Left ventricle myocardium inferior (tissue), 1 donor: Measurements from ENCODE around the gene IGF1R. TPM values are rescaled to one million over a fixed set of nuclear protein-coding genes. Genes with fewer than 3 reads are reported as not detected.
A peak's percentile ranks its signal among the peaks of the same experiment; 100 is the strongest.

ENCODE experiments used
- DNase-seq: peaks from one replicate; pipeline ENCODE4 v3.0.0-alpha.2; 2020
- H3K27ac ChIP-seq: fragments of 200-600 bp; replicated peaks from 2 replicates; pipeline ENCODE4 v1.8.0; 2021
- H3K27me3 ChIP-seq: fragments of 200-600 bp; 2 replicates; pipeline ENCODE4 v1.8.0; 2021; ENCODE audit warnings: low read depth
- H3K36me3 ChIP-seq: fragments of 200-600 bp; 2 replicates; pipeline ENCODE4 v1.8.0; 2021
- H3K4me1 ChIP-seq: fragments of 200-600 bp; 2 replicates; pipeline ENCODE4 v1.8.0; 2021
- H3K4me3 ChIP-seq: fragments of 200-600 bp; 2 replicates; pipeline ENCODE4 v1.8.0; 2021; ENCODE audit warnings: mild to moderate bottlenecking, moderate library complexity
- H3K9me3 ChIP-seq: fragments of 200-600 bp; replicated peaks from 2 replicates; pipeline ENCODE4 v1.8.0; 2021
- CTCF ChIP-seq: fragments of 200-600 bp; IDR thresholded peaks from 2 replicates; pipeline ENCODE4 v1.8.0; 2021; ENCODE audit warnings: antibody characterized with exemption, mild to moderate bottlenecking, borderline replicate concordance
- intact Hi-C: fragments of 100-400 bp; cut with micrococcal nuclease; formaldehyde crosslinking; loops from one replicate; pipeline ENCODE4 v1.11.0; 2022
- total RNA-seq: library from RNA; stranded (reverse); fragmentation: NEBNext Ultra II Directional; extraction: Animal tissue kit (Norgen Biotek cat#: 25700); gene quantifications from one replicate; pipeline ENCODE4 v1.2.1, GENCODE V29; 2021
- donor health status: DM: no; HTN: yes; CAD: no; lungs with severe emphysema.

IGF1R gene
- total RNA-seq, 1 donor from 2014 or later, result 37.2 TPM

GRCh38 chr15:98952381-98952803 is 304.1 kb downstream of the IGF1R start:
- intact Hi-C loops, result no loop called here
- Histone ChIP-seq H3K4me3 (no peak overlapping the region), H3K9me3 (no peaks in the 10 kb centered on the region), H3K27me3 (no peaks in the 10 kb centered on the region), H3K36me3 (peaks cover 59% of the 10 kb centered on the region), H3K4me1 (peaks cover 62% of the 10 kb centered on the region), H3K27ac (peak overlapping the region; percentile 79)
- no peak for DNase-seq
- no peak for TF ChIP-seq CTCF

- H3K27me3 ChIP-seq, result no peaks in the 10 kb centered on the region
- peaks cover 56% of the 10 kb centered on the region for H3K4me1 ChIP-seq
- no peak for TF ChIP-seq CTCF
- peak overlapping the region; percentile 79 for H3K27ac ChIP-seq
- H3K36me3 ChIP-seq, result peaks cover 66% of the 10 kb centered on the region
- no peak overlapping the region for H3K4me3 ChIP-seq
- intact Hi-C loops, result no loop called here
- peak; percentile 40 for DNase-seq
- no peaks in the 10 kb centered on the region for H3K9me3 ChIP-seq
Measured at GRCh38 chr15:98953000-98953787, 304.9 kb downstream of the IGF1R start.

GRCh38 chr15:98953968-98954367 is 305.6 kb downstream of the IGF1R start:
- peaks cover 66% of the 10 kb centered on the region for H3K36me3 ChIP-seq
- no peak overlapping the region for H3K4me3 ChIP-seq
- intact Hi-C loops, result no loop called here
- DNase-seq, result no peak
- no peak for TF ChIP-seq CTCF
- peak overlapping the region; percentile 79 for H3K27ac ChIP-seq
- no peaks in the 10 kb centered on the region for H3K27me3 ChIP-seq
- no peaks in the 10 kb centered on the region for H3K9me3 ChIP-seq
- H3K4me1 ChIP-seq, result peaks cover 56% of the 10 kb centered on the region

- Histone ChIP-seq H3K36me3 (peaks cover 66% of the 10 kb centered on the region), H3K4me1 (peaks cover 56% of the 10 kb centered on the region), H3K9me3 (no peaks in the 10 kb centered on the region), H3K27me3 (no peaks in the 10 kb centered on the region), H3K4me3 (no peak overlapping the region), H3K27ac (peak overlapping the region; percentile 79)
- TF ChIP-seq CTCF, result no peak
- intact Hi-C loops, result no loop called here
- peak; percentile 83 for DNase-seq
Measured at GRCh38 chr15:98954411-98954810, 306.1 kb downstream of the IGF1R start.

- peak; percentile 71 for DNase-seq
Measured at GRCh38 chr15:98955331-98955730, 307.0 kb downstream of the IGF1R start.

More at GRCh38 chr15:98955331-98955730, 307.0 kb downstream of the IGF1R start:
- intact Hi-C loops, result no loop called here
- TF ChIP-seq CTCF, result no peak
- H3K9me3 ChIP-seq, result peaks cover under 1% of the 10 kb centered on the region
- peaks cover 56% of the 10 kb centered on the region for H3K4me1 ChIP-seq
- no peak overlapping the region for H3K4me3 ChIP-seq
- peak overlapping the region; percentile 79 for H3K27ac ChIP-seq
- H3K36me3 ChIP-seq, result peaks cover 65% of the 10 kb centered on the region
- H3K27me3 ChIP-seq, result no peaks in the 10 kb centered on the region
